K562 (cell line): ENCODE data around the gene ACTBL2. TPM values are rescaled to one million over a fixed set of nuclear protein-coding genes. Genes with fewer than 3 reads are reported as not detected.
A peak's percentile ranks its signal among the peaks of the same experiment; 100 is the strongest.

Source experiments
- BACH1 ChIP-seq: fragments of 200-800 bp; sonication (Bioruptor generic); IDR thresholded peaks from 2 replicates; pipeline ENCODE4 v1.6.1; 2016; ENCODE audit warnings: missing genetic modification characterization, missing compliant biosample characterization
- CBFA2T3 ChIP-seq: fragments of 450-650 bp; IDR thresholded peaks from 2 replicates; pipeline ENCODE4 v1.6.1; 2017
- CREM ChIP-seq: IDR thresholded peaks from 2 replicates; pipeline ENCODE4 v1.6.1; 2014; ENCODE audit warnings: antibody characterized with exemption, low read depth
- FIP1L1 ChIP-seq: fragments of 200-400 bp; formaldehyde crosslinking; IDR thresholded peaks from 2 replicates; pipeline ENCODE4 v1.6.1; 2018; ENCODE audit warnings: mild to moderate bottlenecking, low read depth, low read length; ENCODE audit not compliant: poor library complexity, severe bottlenecking
- FOXA3 ChIP-seq, 2 experiments: fragments of 450-650 bp in 1 of 2; sonication (generic) in 1 of 2; formaldehyde crosslinking; IDR thresholded peaks in 1 of 2; conservative IDR thresholded peaks in 1 of 2; 2 replicates each; pipeline versions ENCODE4 v1.4.0 to v1.8.0; 2020 to 2022; ENCODE audit warnings: mild to moderate bottlenecking in 2 of 2, missing genetic modification reagents in 1 of 2
- FUS ChIP-seq: fragments of 200-400 bp; formaldehyde crosslinking; optimal IDR thresholded peaks from 2 replicates; pipeline ENCODE3; 2017; ENCODE audit warnings: low read depth, low read length
- GTF2A2 ChIP-seq: IDR thresholded peaks from 2 replicates; pipeline ENCODE4 v1.6.1; 2016; ENCODE audit warnings: mild to moderate bottlenecking, missing genetic modification characterization, missing compliant biosample characterization
- HDAC2 ChIP-seq: fragments of 450-650 bp; IDR thresholded peaks from 2 replicates; pipeline ENCODE4 v1.6.1; 2016; ENCODE audit warnings: mild to moderate bottlenecking
- NCOR1 ChIP-seq: fragments of 450-650 bp; IDR thresholded peaks from 2 replicates; pipeline ENCODE4 v1.6.1; 2016; ENCODE audit warnings: mild to moderate bottlenecking, moderate library complexity
- NELFE ChIP-seq: IDR thresholded peaks from 2 replicates; pipeline ENCODE4 v1.6.1; 2011; ENCODE audit warnings: mild to moderate bottlenecking; ENCODE audit not compliant: insufficient read depth, insufficient read length
- POLR2AphosphoS5 ChIP-seq: IDR thresholded peaks from 2 replicates; pipeline ENCODE4 v1.6.1; 2011; ENCODE audit warnings: mild to moderate bottlenecking, low read depth, low read length, moderate library complexity; ENCODE audit not compliant: control insufficient read depth, insufficient read depth
- POLR3G ChIP-seq: IDR thresholded peaks from 2 replicates; pipeline ENCODE4 v1.6.1; 2011; ENCODE audit not compliant: insufficient read length, insufficient replicate concordance; ENCODE audit errors: extremely low read depth
- RHOXF2B ChIP-seq: fragments of 250-450 bp; sonication (Bioruptor Pico); conservative IDR thresholded peaks from 2 replicates; pipeline ENCODE4 v1.5.1; 2021
- SAP30 ChIP-seq: fragments of 200-600 bp; sonication (generic); IDR thresholded peaks from 2 replicates; pipeline ENCODE4 v1.6.1; 2012; ENCODE audit warnings: borderline replicate concordance, low read depth, mild to moderate bottlenecking, moderate library complexity, low read length, control low read depth, inconsistent platforms; ENCODE audit not compliant: insufficient read depth, poor library complexity, severe bottlenecking
- TEAD1 ChIP-seq, 2 experiments: fragments of 450-650 bp in 1 of 2; sonication (generic) in 1 of 2; formaldehyde crosslinking; IDR thresholded peaks; 2 replicates each; pipeline versions ENCODE4 v1.4.0 to v1.8.0; 2020 to 2022; ENCODE audit warnings: mild to moderate bottlenecking in 2 of 2, missing genetic modification reagents in 1 of 2
- ZBTB2 ChIP-seq: fragments of 450-650 bp; IDR thresholded peaks from 2 replicates; pipeline ENCODE4 v1.6.1; 2016; ENCODE audit warnings: antibody characterized with exemption
- ZBTB7A ChIP-seq: IDR thresholded peaks from 2 replicates; pipeline ENCODE4 v1.6.1; 2011; ENCODE audit warnings: low read depth, mild to moderate bottlenecking, low read length, moderate library complexity, borderline replicate concordance; ENCODE audit not compliant: control insufficient read depth
- ZEB2 ChIP-seq: fragments of 450-650 bp; IDR thresholded peaks from 2 replicates; pipeline ENCODE4 v1.6.1; 2016
- ZFX ChIP-seq: sonication (generic); formaldehyde crosslinking; IDR thresholded peaks from 2 replicates; pipeline ENCODE4 v1.8.0; 2022; ENCODE audit warnings: mild to moderate bottlenecking, missing genetic modification reagents, moderate library complexity
- ZNF134 ChIP-seq: fragments of 250-450 bp; sonication (Bioruptor Pico); conservative IDR thresholded peaks from 2 replicates; pipeline ENCODE4 v1.4.0; 2020
- ZNF174 ChIP-seq: fragments of 250-450 bp; sonication (Bioruptor Pico); IDR thresholded peaks from 2 replicates; pipeline ENCODE4 v1.4.0; 2020; ENCODE audit warnings: mild to moderate bottlenecking
- ZNF695 ChIP-seq: fragments of 450-650 bp; formaldehyde crosslinking; IDR thresholded peaks from 2 replicates; pipeline ENCODE4 v1.4.0; 2020; ENCODE audit warnings: mild to moderate bottlenecking, moderate library complexity
- ZNF766 ChIP-seq: fragments of 200-800 bp; sonication (Bioruptor generic); conservative IDR thresholded peaks from 2 replicates; pipeline ENCODE4 v1.6.1; 2016; ENCODE audit warnings: missing genetic modification characterization, missing compliant biosample characterization
- polyA plus RNA-seq, 8 experiments: library from polyadenylated mRNA; depleted of rRNA in 4 of 8; stranded (reverse) in 5 of 8; unstranded in 3 of 8; fragments of >200 nt; fragmentation: Nextera tagmentation in 2 of 8; fragmentation: Illumina TruSeq in 1 of 8; extraction: Ambion mirVana in 2 of 8; extraction: Trizol in 1 of 8; gene quantifications; 2 replicates each; pipeline versions ENCODE4 v1.2.1 to v1.2.3, GENCODE V29; 2011 to 2014; ENCODE audit warnings: inconsistent platforms in 1 of 8, missing spikeins in 1 of 8
- total RNA-seq, 7 experiments: library from RNA; depleted of rRNA in 6 of 7; stranded (reverse); fragments of >200 nt in 6 of 7; fragmentation: Illumina TruSeq in 2 of 7; extraction: Trizol in 2 of 7; gene quantifications; 2 replicates each; pipeline versions ENCODE4 v1.2.1 to v1.2.3, GENCODE V29; 2011 to 2021; ENCODE audit warnings: low replicate concordance in 1 of 7
- TF ChIP-seq, protein P1 (sequence below): fragments of 250-450 bp; sonication (Bioruptor Pico); IDR thresholded peaks from 2 replicates; pipeline ENCODE4 v1.5.1; 2021; ENCODE audit warnings: mild to moderate bottlenecking
- TF ChIP-seq, protein P2 (sequence below): fragments of 450-650 bp; IDR thresholded peaks from 2 replicates; pipeline ENCODE4 v1.6.1; 2016

ACTBL2 gene
- total and polyA plus RNA-seq, 9 of the 15 experiments (the other 6 are each of a cell fraction or from before 2014, with no cell fraction given): not detected

- peak; percentile 26; the same call in 1 of the 2 replicates for TF ChIP-seq NCOR1
- TF ChIP-seq ZEB2: no peak
- TF ChIP-seq FIP1L1: no peak
- TF ChIP-seq GTF2A2 (tag): no peak
- TF ChIP-seq CBFA2T3: peak; percentile 54
- no peak for TF ChIP-seq NELFE
- no peak for TF ChIP-seq ZNF695 (CRISPR knock-in tag)
- TF ChIP-seq ZNF766 (CRISPR knock-in tag): no peak
- 0 out of 2 replicates have a peak, but pooled peaks have one; percentile 23 for TF ChIP-seq POLR2AphosphoS5
- no peak for TF ChIP-seq ZFX (CRISPR knock-in tag)
- TF ChIP-seq HDAC2: no peak
- no peak for TF ChIP-seq SAP30
- TF ChIP-seq RHOXF2B (CRISPR knock-in tag): no peak
- no peak for TF ChIP-seq FOXA3 (CRISPR knock-in tag; conservative IDR thresholded peaks at IDR 0.05 in 1 of 2, IDR thresholded peaks at IDR 0.05 in 1 of 2)
- TF ChIP-seq ZBTB2: no peak
- TF ChIP-seq CREM: 0 out of 2 replicates have a peak, but pooled peaks have one; percentile 16
- TF ChIP-seq ZNF174: no peak
- no peak for TF ChIP-seq ZNF134 (CRISPR knock-in tag)
- TF ChIP-seq BACH1: no peak
- no peak for TF ChIP-seq POLR3G
- TF ChIP-seq, protein P1, sequence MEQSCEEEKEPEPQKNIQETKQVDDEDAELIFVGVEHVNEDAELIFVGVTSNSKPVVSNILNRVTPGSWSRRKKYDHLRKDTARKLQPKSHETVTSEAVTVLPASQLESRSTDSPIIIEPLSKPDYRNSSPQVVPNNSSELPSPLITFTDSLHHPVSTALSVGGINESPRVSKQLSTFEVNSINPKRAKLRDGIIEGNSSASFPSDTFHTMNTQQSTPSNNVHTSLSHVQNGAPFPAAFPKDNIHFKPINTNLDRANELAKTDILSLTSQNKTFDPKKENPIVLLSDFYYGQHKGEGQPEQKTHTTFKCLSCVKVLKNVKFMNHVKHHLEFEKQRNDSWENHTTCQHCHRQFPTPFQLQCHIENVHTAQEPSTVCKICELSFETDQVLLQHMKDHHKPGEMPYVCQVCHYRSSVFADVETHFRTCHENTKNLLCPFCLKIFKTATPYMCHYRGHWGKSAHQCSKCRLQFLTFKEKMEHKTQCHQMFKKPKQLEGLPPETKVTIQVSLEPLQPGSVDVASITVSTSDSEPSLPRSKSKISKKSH: no peak
- 0 out of 2 replicates have a peak, but pooled peaks have one; percentile 27 for TF ChIP-seq ZBTB7A
- TF ChIP-seq FUS: no peak
- TF ChIP-seq, protein P2, sequence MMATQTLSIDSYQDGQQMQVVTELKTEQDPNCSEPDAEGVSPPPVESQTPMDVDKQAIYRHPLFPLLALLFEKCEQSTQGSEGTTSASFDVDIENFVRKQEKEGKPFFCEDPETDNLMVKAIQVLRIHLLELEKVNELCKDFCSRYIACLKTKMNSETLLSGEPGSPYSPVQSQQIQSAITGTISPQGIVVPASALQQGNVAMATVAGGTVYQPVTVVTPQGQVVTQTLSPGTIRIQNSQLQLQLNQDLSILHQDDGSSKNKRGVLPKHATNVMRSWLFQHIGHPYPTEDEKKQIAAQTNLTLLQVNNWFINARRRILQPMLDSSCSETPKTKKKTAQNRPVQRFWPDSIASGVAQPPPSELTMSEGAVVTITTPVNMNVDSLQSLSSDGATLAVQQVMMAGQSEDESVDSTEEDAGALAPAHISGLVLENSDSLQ: peak; percentile 60
- TF ChIP-seq TEAD1 (CRISPR knock-in tag; IDR thresholded peaks at IDR 0.05): peak in 1 of 2 experiments; percentile 76; a peak in 1 of 4 replicates
These were observed 11.8 kb upstream of the ACTBL2 start (continued) for GRCh38 chr5:57494104-57495098.
